Uterus (tissue), 4 donors: ENCODE measurements around the gene TP53I3. TPM values are rescaled to one million over a fixed set of nuclear protein-coding genes. Genes with fewer than 3 reads are reported as not detected.
"Not testable (repeated sequence)": the region's sequence is repeated elsewhere in the genome, so short reads cannot be mapped to it uniquely, and the experiment has no call there.

ENCODE experiments used
- DNase-seq, 2 donors: peaks; one replicate each; pipeline ENCODE4 v3.0.0-alpha.2; 2019 to 2020
- H3K27ac ChIP-seq, 2 donors: fragments of 200-600 bp; sonication (generic); 1 replicate in 1 of 2; 2 replicates in 1 of 2; pipeline ENCODE4 v1.5.1; 2016 to 2018
- H3K27me3 ChIP-seq, 2 donors: fragments of 200-600 bp; sonication (generic); one replicate each; pipeline ENCODE4 v1.5.1; 2018 to 2019; ENCODE audit warnings: control low read depth in 1 of 2
- H3K36me3 ChIP-seq, 2 donors: fragments of 200-600 bp; sonication (generic); one replicate each; pipeline ENCODE4 v1.5.1; 2019; ENCODE audit warnings: control low read depth in 1 of 2
- H3K4me1 ChIP-seq, 2 donors: fragments of 200-600 bp; sonication (generic); one replicate each; pipeline ENCODE4 v1.5.1; 2018 to 2019; ENCODE audit warnings: control low read depth in 1 of 2
- H3K4me3 ChIP-seq, 2 donors: fragments of 200-600 bp; sonication (generic); 1 replicate in 1 of 2; 2 replicates in 1 of 2; pipeline ENCODE4 v1.5.1; 2018 to 2019; ENCODE audit warnings: mild to moderate bottlenecking in 1 of 2
- H3K9me3 ChIP-seq, 2 donors: fragments of 200-600 bp; sonication (generic); one replicate each; pipeline ENCODE4 v1.5.1; 2019; ENCODE audit warnings: control low read depth in 1 of 2
- CTCF ChIP-seq, 4 experiments: fragments of 200-600 bp in 2 of 4; fragments of 450-650 bp in 2 of 4; sonication (generic) in 2 of 4; IDR thresholded peaks; one replicate each; pipeline ENCODE4 v1.5.1; 2016 to 2019; ENCODE audit warnings: antibody characterized with exemption in 4 of 4, mild to moderate bottlenecking in 2 of 4, moderate library complexity in 1 of 4
- POLR2A ChIP-seq, 2 donors: fragments of 450-650 bp; IDR thresholded peaks; one replicate each; pipeline ENCODE4 v1.6.1; 2016; ENCODE audit warnings: antibody characterized with exemption in 2 of 2, mild to moderate bottlenecking in 1 of 2, moderate library complexity in 1 of 2
- intact Hi-C: fragments of 100-400 bp; cut with DNase I; formaldehyde crosslinking; loops from one replicate; pipeline ENCODE4 v1.15.1; 2023; ENCODE audit warnings: low total_unique reads
- total RNA-seq, 4 donors: library from RNA; depleted of rRNA in 3 of 4; stranded (reverse); fragments of >200 nt in 3 of 4; gene quantifications; one replicate each; pipeline versions ENCODE4 v1.1.0 to v1.2.4, GENCODE V29; 2014 to 2023
- donor health status: DM: yes; HTN: yes; CAD: no.

Gene TP53I3
- total RNA-seq, 4 donors from 2014 or later: 0.77 to 55.4 (median 10.1) TPM

GRCh38 chr2:24105816-24106215 lies 21.2 kb upstream of the TP53I3 start:
- intact Hi-C loops: no loop called here
- Histone ChIP-seq H3K36me3 (no peaks in the 10 kb centered on the region), H3K9me3 (no peaks in the 10 kb centered on the region), H3K4me3 (no peak overlapping the region), H3K4me1 (no peaks in the 10 kb centered on the region), H3K27ac (no peak overlapping the region), H3K27me3 (no peaks in the 10 kb centered on the region)
- DNase-seq: no peak
- TF ChIP-seq CTCF (IDR thresholded peaks at IDR 0.05) (no peak), POLR2A (IDR thresholded peaks at IDR 0.05) (no peak)

GRCh38 chr2:24104906-24105305 lies 20.3 kb upstream of the TP53I3 start:
- Histone ChIP-seq H3K27ac (no peak overlapping the region), H3K36me3 (no peaks in the 10 kb centered on the region), H3K27me3 (no peaks in the 10 kb centered on the region), H3K4me3 (no peak overlapping the region), H3K9me3 (no peaks in the 10 kb centered on the region), H3K4me1 (no peaks in the 10 kb centered on the region)
- intact Hi-C loops: no loop called here
- TF ChIP-seq CTCF (IDR thresholded peaks at IDR 0.05) (no peak), POLR2A (IDR thresholded peaks at IDR 0.05) (no peak)
- DNase-seq: no peak

GRCh38 chr2:24104110-24104650 lies 19.5 kb upstream of the TP53I3 start:
- intact Hi-C loops: no loop called here
- no peak for DNase-seq

GRCh38 chr2:24102677-24103076 lies 18.0 kb upstream of the TP53I3 start:
- no peaks in the 10 kb centered on the region for H3K36me3 ChIP-seq
- H3K27ac ChIP-seq: no peak overlapping the region
- DNase-seq: no peak
- H3K9me3 ChIP-seq: no peaks in the 10 kb centered on the region
- no peaks in the 10 kb centered on the region for H3K4me1 ChIP-seq
- H3K4me3 ChIP-seq: no peak overlapping the region
- intact Hi-C loops: no loop called here
- no peaks in the 10 kb centered on the region for H3K27me3 ChIP-seq
- TF ChIP-seq CTCF (IDR thresholded peaks at IDR 0.05) (no peak), POLR2A (IDR thresholded peaks at IDR 0.05) (no peak)

More at GRCh38 chr2:24104110-24104650, 19.5 kb upstream of the TP53I3 start:
- Histone ChIP-seq H3K27me3 (no peaks in the 10 kb centered on the region), H3K9me3 (no peaks in the 10 kb centered on the region), H3K4me1 (no peaks in the 10 kb centered on the region), H3K27ac (no peak overlapping the region), H3K4me3 (no peak overlapping the region), H3K36me3 (no peaks in the 10 kb centered on the region)
- no peak for TF ChIP-seq CTCF (IDR thresholded peaks at IDR 0.05)
- no peak for TF ChIP-seq POLR2A (IDR thresholded peaks at IDR 0.05)

- no peak for DNase-seq
- H3K27me3 ChIP-seq: no peaks in the 10 kb centered on the region
- intact Hi-C loops: no loop called here
- no peaks in the 10 kb centered on the region for H3K9me3 ChIP-seq
- no peaks in the 10 kb centered on the region for H3K4me1 ChIP-seq
- H3K27ac ChIP-seq: no peak overlapping the region
- H3K4me3 ChIP-seq: no peak overlapping the region
- no peaks in the 10 kb centered on the region for H3K36me3 ChIP-seq
- TF ChIP-seq CTCF (IDR thresholded peaks at IDR 0.05) (no peak), POLR2A (IDR thresholded peaks at IDR 0.05) (no peak)
Observed at GRCh38 chr2:24101992-24102391, 17.4 kb upstream of the TP53I3 start.

GRCh38 chr2:24100732-24101131 lies 16.1 kb upstream of the TP53I3 start:
- H3K27ac ChIP-seq, H3K4me3 ChIP-seq, intact Hi-C loops, H3K9me3 ChIP-seq, DNase-seq, H3K36me3 ChIP-seq, H3K27me3 ChIP-seq, H3K4me1 ChIP-seq: not testable (repeated sequence)

GRCh38 chr2:24095171-24095677 lies 10.6 kb upstream of the TP53I3 start:
- H3K36me3 ChIP-seq, H3K27me3 ChIP-seq, H3K9me3 ChIP-seq, H3K4me1 ChIP-seq, DNase-seq, H3K27ac ChIP-seq, H3K4me3 ChIP-seq, intact Hi-C loops: not testable (repeated sequence)

GRCh38 chr2:24093270-24093669 lies 8.6 kb upstream of the TP53I3 start:
- H3K36me3 ChIP-seq, H3K4me3 ChIP-seq, intact Hi-C loops, H3K27me3 ChIP-seq, H3K27ac ChIP-seq, H3K9me3 ChIP-seq, DNase-seq, H3K4me1 ChIP-seq: not testable (repeated sequence)
